ENCODE results near the gene PTPN5. TPM values are rescaled to one million over a fixed set of nuclear protein-coding genes. Genes with fewer than 3 reads are reported as not detected.

Gene PTPN5
- total RNA-seq, 5 donors from 2014 or later (not counting 1 experiment from before 2014, with no cell fraction given): 0.22 TPM; not detected in 4

DNA sequence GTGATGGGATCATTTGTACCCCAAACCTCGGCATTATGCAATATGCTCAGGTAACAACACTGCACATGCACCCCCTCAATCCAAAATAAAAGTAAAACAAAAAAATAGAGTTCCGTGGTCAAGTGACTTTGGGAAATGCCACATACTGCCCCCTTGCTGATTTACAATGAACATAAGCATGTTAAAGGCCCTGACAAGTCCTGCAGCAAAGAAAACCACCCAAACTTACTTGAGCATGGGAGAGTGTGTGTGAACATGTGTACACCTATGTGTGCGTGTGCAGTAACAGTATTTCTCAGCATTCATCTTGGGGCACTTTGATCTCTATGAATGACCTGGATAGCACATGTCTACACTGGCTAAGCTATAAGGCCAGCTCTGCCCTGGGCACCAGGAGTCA lies 49.8 kb downstream of the PTPN5 start:
- H3K27ac Mint-ChIP-seq: no peak overlapping the region
- DNase-seq (no peak), ATAC-seq (replicated peaks in 1 of 4) (no peak)
- ChIA-PET POLR2A (no interaction called here), CTCF (no interaction called here)
- Histone ChIP-seq H3K4me3 (ENCODE audit: control insufficient read depth in 1 of 2, extremely low read depth in 1 of 2, low read length in 1 of 2) (no peak overlapping the region), H3K27me3 (replicated peaks in 1 of 2; ENCODE audit: control insufficient read depth in 2 of 2, extremely low read depth in 1 of 2, insufficient read depth in 2 of 2, low read length in 1 of 2) (peaks cover 0 to 14% of the 10 kb centered on the region in 2 experiments), H3K27ac (ENCODE audit: low read length) (no peak overlapping the region), H3K4me1 (ENCODE audit: control insufficient read depth in 1 of 2, extremely low read depth in 1 of 2, insufficient read depth in 2 of 2, low read length in 2 of 2) (no peaks in the 10 kb centered on the region), H3K36me3 (ENCODE audit: control insufficient read depth in 2 of 2, extremely low read depth in 1 of 2, insufficient read depth in 1 of 2, low read length in 1 of 2) (no peaks in the 10 kb centered on the region), H3K9me3 (no peaks in the 10 kb centered on the region)
- no peaks in the 10 kb centered on the region for H3K36me3 Mint-ChIP-seq
- H3K9me3 Mint-ChIP-seq: no peaks in the 10 kb centered on the region
- H3K4me3 Mint-ChIP-seq: no peak overlapping the region
- H3K27me3 Mint-ChIP-seq: peaks cover 0 to 2% of the 10 kb centered on the region in 2 donors
- 71% methylated on average over 1 of the region's 3 CpGs for WGBS (ENCODE audit: insufficient coverage)
- H3K4me1 Mint-ChIP-seq: no peaks in the 10 kb centered on the region

GRCh38 chr11:18739685-18740084 lies 51.9 kb downstream of the PTPN5 start:
- Histone ChIP-seq H3K36me3 (ENCODE audit: control insufficient read depth in 2 of 2, extremely low read depth in 1 of 2, insufficient read depth in 1 of 2, low read length in 1 of 2) (no peaks in the 10 kb centered on the region), H3K4me1 (ENCODE audit: control insufficient read depth in 1 of 2, extremely low read depth in 1 of 2, insufficient read depth in 2 of 2, low read length in 2 of 2) (no peaks in the 10 kb centered on the region), H3K27ac (ENCODE audit: low read length) (no peak overlapping the region), H3K27me3 (replicated peaks in 1 of 2; ENCODE audit: control insufficient read depth in 2 of 2, extremely low read depth in 1 of 2, insufficient read depth in 2 of 2, low read length in 1 of 2) (peaks cover 0 to 22% of the 10 kb centered on the region in 2 experiments), H3K9me3 (no peaks in the 10 kb centered on the region), H3K4me3 (ENCODE audit: control insufficient read depth in 1 of 2, extremely low read depth in 1 of 2, low read length in 1 of 2) (no peak overlapping the region)
- CTCF ChIA-PET: interaction anchor here in 1 of 2 donors (0.6 to 1.6 kb wide), 3 partner anchors 9 to 23 kb away, joined by 3 to 4 read pairs (median 3); no protein-coding TSS in a partner anchor
- Mint-ChIP-seq H3K27me3 (peaks cover 3 to 5% of the 10 kb centered on the region in 2 donors), H3K4me1 (no peaks in the 10 kb centered on the region), H3K36me3 (no peaks in the 10 kb centered on the region), H3K4me3 (no peak overlapping the region), H3K27ac (no peak overlapping the region), H3K9me3 (no peaks in the 10 kb centered on the region)
- POLR2A ChIA-PET: no interaction called here
- DNase-seq (no peak), ATAC-seq (replicated peaks in 1 of 4) (no peak)
- no CpG with 5 or more reads among the region's 4 CpGs for WGBS (ENCODE audit: insufficient coverage)

- Mint-ChIP-seq H3K9me3 (no peaks in the 10 kb centered on the region), H3K27me3 (peaks cover 3 to 5% of the 10 kb centered on the region in 2 donors), H3K27ac (no peak overlapping the region), H3K36me3 (no peaks in the 10 kb centered on the region), H3K4me3 (no peak overlapping the region), H3K4me1 (no peaks in the 10 kb centered on the region)
- Histone ChIP-seq H3K4me3 (ENCODE audit: control insufficient read depth in 1 of 2, extremely low read depth in 1 of 2, low read length in 1 of 2) (no peak overlapping the region), H3K9me3 (no peaks in the 10 kb centered on the region), H3K36me3 (ENCODE audit: control insufficient read depth in 2 of 2, extremely low read depth in 1 of 2, insufficient read depth in 1 of 2, low read length in 1 of 2) (no peaks in the 10 kb centered on the region), H3K27me3 (replicated peaks in 1 of 2; ENCODE audit: control insufficient read depth in 2 of 2, extremely low read depth in 1 of 2, insufficient read depth in 2 of 2, low read length in 1 of 2) (peaks cover 0 to 21% of the 10 kb centered on the region in 2 experiments), H3K4me1 (ENCODE audit: control insufficient read depth in 1 of 2, extremely low read depth in 1 of 2, insufficient read depth in 2 of 2, low read length in 2 of 2) (no peaks in the 10 kb centered on the region), H3K27ac (ENCODE audit: low read length) (no peak overlapping the region)
- ChIA-PET POLR2A (no interaction called here), CTCF (no interaction called here)
- WGBS (ENCODE audit: insufficient coverage): 95% methylated on average over 4 of the region's 8 CpGs
- ATAC-seq (replicated peaks in 1 of 4) (no peak), DNase-seq (no peak)
These were observed 54.0 kb downstream of the PTPN5 start for GRCh38 chr11:18737642-18738041.

DNA sequence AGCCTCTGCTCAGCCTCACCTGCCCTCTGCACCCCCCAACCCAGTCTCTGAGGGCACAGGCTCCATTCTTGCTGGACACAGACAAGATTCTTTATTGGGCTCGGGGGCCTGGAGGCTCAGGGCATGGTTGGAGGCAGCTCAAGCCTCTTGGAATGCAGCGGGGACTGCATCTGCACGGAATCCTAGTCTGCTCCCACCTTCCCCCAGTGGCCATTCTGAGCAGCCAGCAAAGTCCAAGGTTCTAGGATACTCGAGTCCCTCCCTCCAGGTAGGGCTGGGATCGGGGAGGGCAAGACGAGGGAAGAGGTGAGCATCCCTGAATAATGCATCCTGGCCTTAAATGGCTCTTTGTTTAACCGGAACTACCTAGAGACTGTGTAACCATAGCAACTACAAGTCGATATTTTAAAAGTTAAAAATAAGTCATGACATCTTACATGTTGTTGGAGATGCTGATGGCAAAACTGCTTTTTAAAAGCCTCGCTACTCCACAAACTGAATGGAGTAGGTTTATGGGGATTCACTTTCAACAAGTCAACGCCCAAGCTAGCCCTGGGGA lies 54.9 kb downstream of the PTPN5 start:
- H3K4me1 ChIP-seq (ENCODE audit: control insufficient read depth in 1 of 2, extremely low read depth in 1 of 2, insufficient read depth in 2 of 2, low read length in 2 of 2): peaks cover 0 to 4% of the 10 kb centered on the region in 2 experiments
- ChIA-PET CTCF (no interaction called here), POLR2A (no interaction called here)
- ATAC-seq (replicated peaks in 1 of 4) (no peak), DNase-seq (no peak)
- Mint-ChIP-seq H3K4me1 (peaks cover 0 to 5% (median 3%) of the 10 kb centered on the region in 3 donors), H3K27ac (no peak overlapping the region), H3K27me3 (peaks cover 3 to 5% of the 10 kb centered on the region in 2 donors), H3K4me3 (no peak overlapping the region), H3K9me3 (no peaks in the 10 kb centered on the region), H3K36me3 (no peaks in the 10 kb centered on the region)
- H3K4me3 ChIP-seq (ENCODE audit: control insufficient read depth in 1 of 2, extremely low read depth in 1 of 2, low read length in 1 of 2): no peak overlapping the region
- H3K36me3 ChIP-seq (ENCODE audit: control insufficient read depth in 2 of 2, extremely low read depth in 1 of 2, insufficient read depth in 1 of 2, low read length in 1 of 2): no peaks in the 10 kb centered on the region
- no peaks in the 10 kb centered on the region for H3K9me3 ChIP-seq
- no peak overlapping the region for H3K27ac ChIP-seq (ENCODE audit: low read length)
- peaks cover 0 to 16% of the 10 kb centered on the region in 2 experiments for H3K27me3 ChIP-seq (replicated peaks in 1 of 2; ENCODE audit: control insufficient read depth in 2 of 2, extremely low read depth in 1 of 2, insufficient read depth in 2 of 2, low read length in 1 of 2)
- 72% methylated on average over 7 of the region's 10 CpGs for WGBS (ENCODE audit: insufficient coverage)

- Histone ChIP-seq H3K9me3 (no peaks in the 10 kb centered on the region), H3K36me3 (ENCODE audit: control insufficient read depth in 2 of 2, extremely low read depth in 1 of 2, insufficient read depth in 1 of 2, low read length in 1 of 2) (no peaks in the 10 kb centered on the region), H3K27ac (ENCODE audit: low read length) (no peak overlapping the region), H3K4me1 (ENCODE audit: control insufficient read depth in 1 of 2, extremely low read depth in 1 of 2, insufficient read depth in 2 of 2, low read length in 2 of 2) (peaks cover 0 to 5% of the 10 kb centered on the region in 2 experiments), H3K27me3 (replicated peaks in 1 of 2; ENCODE audit: control insufficient read depth in 2 of 2, extremely low read depth in 1 of 2, insufficient read depth in 2 of 2, low read length in 1 of 2) (peaks cover 0 to 13% of the 10 kb centered on the region in 2 experiments), H3K4me3 (ENCODE audit: control insufficient read depth in 1 of 2, extremely low read depth in 1 of 2, low read length in 1 of 2) (no peak overlapping the region)
- Mint-ChIP-seq H3K27me3 (peaks cover 2 to 5% of the 10 kb centered on the region in 2 donors), H3K27ac (no peak overlapping the region), H3K9me3 (no peaks in the 10 kb centered on the region), H3K36me3 (no peaks in the 10 kb centered on the region), H3K4me3 (no peak overlapping the region), H3K4me1 (peaks cover 0 to 8% (median 3%) of the 10 kb centered on the region in 3 donors)
- POLR2A ChIA-PET: no interaction called here
- CTCF ChIA-PET: interaction anchor here (1.4 to 2.4 kb wide), 4 partner anchors 10 to 193 kb away, joined by 5 to 15 read pairs (median 8); no protein-coding TSS in a partner anchor
- ATAC-seq (replicated peaks in 1 of 4) (no peak), DNase-seq (no peak)
- 82% methylated on average over 4 of the region's 16 CpGs for WGBS (ENCODE audit: insufficient coverage)
These were observed 58.4 kb downstream of the PTPN5 start for GRCh38 chr11:18733202-18733601.

- ChIA-PET POLR2A (no interaction called here), CTCF (interaction anchor here (0.6 to 2.4 kb wide), 16 partner anchors 9 to 617 kb away, joined by 3 to 22 read pairs (median 5); no protein-coding TSS in a partner anchor)
- peaks cover 0 to 14% of the 10 kb centered on the region in 2 experiments for H3K4me1 ChIP-seq (ENCODE audit: control insufficient read depth in 1 of 2, extremely low read depth in 1 of 2, insufficient read depth in 2 of 2, low read length in 2 of 2)
- 88% methylated on average over 10 of the region's 11 CpGs for WGBS (ENCODE audit: insufficient coverage)
- DNase-seq: peak; percentile 24 to 81 (median 60)
- H3K36me3 Mint-ChIP-seq: no peaks in the 10 kb centered on the region
- no peaks in the 10 kb centered on the region for H3K36me3 ChIP-seq (ENCODE audit: control insufficient read depth in 2 of 2, extremely low read depth in 1 of 2, insufficient read depth in 1 of 2, low read length in 1 of 2)
- H3K9me3 Mint-ChIP-seq: no peaks in the 10 kb centered on the region
- H3K4me1 Mint-ChIP-seq: peaks cover 7 to 16% (median 10%) of the 10 kb centered on the region in 3 donors
- ATAC-seq (replicated peaks in 1 of 4): peak; percentile 65 to 75 (median 73)
- H3K9me3 ChIP-seq: no peaks in the 10 kb centered on the region
- H3K27ac Mint-ChIP-seq: no peak overlapping the region
- H3K4me3 Mint-ChIP-seq: no peak overlapping the region
- peaks cover 3 to 5% of the 10 kb centered on the region in 2 donors for H3K27me3 Mint-ChIP-seq
- H3K27me3 ChIP-seq (replicated peaks in 1 of 2; ENCODE audit: control insufficient read depth in 2 of 2, extremely low read depth in 1 of 2, insufficient read depth in 2 of 2, low read length in 1 of 2): peaks cover 0 to 20% of the 10 kb centered on the region in 2 experiments
- H3K27ac ChIP-seq (ENCODE audit: low read length): no peak overlapping the region
- H3K4me3 ChIP-seq (ENCODE audit: control insufficient read depth in 1 of 2, extremely low read depth in 1 of 2, low read length in 1 of 2): no peak overlapping the region
These were observed 59.4 kb downstream of the PTPN5 start for GRCh38 chr11:18731949-18732821.

All from T-cell (primary cell).